ENCODE measurements around the gene GPC5. TPM values are rescaled to one million over a fixed set of nuclear protein-coding genes. Genes with fewer than 3 reads are reported as not detected.
"Not testable (repeated sequence)": the region's sequence is repeated elsewhere in the genome, so short reads cannot be mapped to it uniquely, and the experiment has no call there.

The GPC5 gene
- total RNA-seq, 4 donors from 2014 or later = 0.24 to 30.8 (median 1.8) TPM; not detected in 1

- peaks cover 0 to 4% of the 10 kb centered on the region in 2 donors for H3K27me3 ChIP-seq
- H3K4me3 ChIP-seq = no peak overlapping the region
- no peak overlapping the region for H3K27ac ChIP-seq
- intact Hi-C loops (cut with DNase I; ENCODE audit: low total_unique reads) = no loop called here
- DNase-seq = no peak
- TF ChIP-seq CTCF (IDR thresholded peaks at IDR 0.05) (no peak), POLR2A (IDR thresholded peaks at IDR 0.05) (no peak)
- no peaks in the 10 kb centered on the region for H3K9me3 ChIP-seq
- H3K4me1 ChIP-seq = no peaks in the 10 kb centered on the region
- H3K36me3 ChIP-seq = no peaks in the 10 kb centered on the region
These were observed 270.6 kb downstream of the GPC5 start for GRCh38 chr13:91668866-91669495.

- H3K36me3 ChIP-seq; H3K27ac ChIP-seq; intact Hi-C loops (cut with DNase I; ENCODE audit: low total_unique reads); H3K4me1 ChIP-seq; H3K27me3 ChIP-seq; H3K4me3 ChIP-seq; DNase-seq; H3K9me3 ChIP-seq: not testable (repeated sequence)
These were observed 275.9 kb downstream of the GPC5 start for GRCh38 chr13:91674347-91674746.

GRCh38 chr13:91684746-91685145 lies 286.3 kb downstream of the GPC5 start:
- no peaks in the 10 kb centered on the region for H3K4me1 ChIP-seq
- intact Hi-C loops (cut with DNase I; ENCODE audit: low total_unique reads) = no loop called here
- no peaks in the 10 kb centered on the region for H3K27me3 ChIP-seq
- TF ChIP-seq POLR2A (IDR thresholded peaks at IDR 0.05) (no peak), CTCF (IDR thresholded peaks at IDR 0.05) (no peak)
- no peak for DNase-seq
- H3K4me3 ChIP-seq = no peak overlapping the region
- no peaks in the 10 kb centered on the region for H3K36me3 ChIP-seq
- H3K27ac ChIP-seq = no peak overlapping the region
- H3K9me3 ChIP-seq = no peaks in the 10 kb centered on the region

- H3K27ac ChIP-seq = no peak overlapping the region
- no peaks in the 10 kb centered on the region for H3K27me3 ChIP-seq
- no peaks in the 10 kb centered on the region for H3K9me3 ChIP-seq
- DNase-seq = no peak
- TF ChIP-seq CTCF (IDR thresholded peaks at IDR 0.05) = no peak
- no peak for TF ChIP-seq POLR2A (IDR thresholded peaks at IDR 0.05)
- H3K4me3 ChIP-seq = no peak overlapping the region
- no peaks in the 10 kb centered on the region for H3K4me1 ChIP-seq
- intact Hi-C loops (cut with DNase I; ENCODE audit: low total_unique reads) = no loop called here
- H3K36me3 ChIP-seq = no peaks in the 10 kb centered on the region
These were observed 292.5 kb downstream of the GPC5 start for GRCh38 chr13:91690944-91691343.

- DNase-seq = no peak
- Histone ChIP-seq H3K9me3 (no peaks in the 10 kb centered on the region), H3K27ac (no peak overlapping the region), H3K36me3 (no peaks in the 10 kb centered on the region), H3K4me3 (no peak overlapping the region), H3K27me3 (no peaks in the 10 kb centered on the region), H3K4me1 (no peaks in the 10 kb centered on the region)
- intact Hi-C loops (cut with DNase I; ENCODE audit: low total_unique reads) = no loop called here
- TF ChIP-seq POLR2A (IDR thresholded peaks at IDR 0.05) (no peak), CTCF (IDR thresholded peaks at IDR 0.05) (no peak)
These were observed 295.0 kb downstream of the GPC5 start for GRCh38 chr13:91693466-91693865.

- no peak for TF ChIP-seq CTCF (IDR thresholded peaks at IDR 0.05)
- TF ChIP-seq POLR2A (IDR thresholded peaks at IDR 0.05) = no peak
- H3K36me3 ChIP-seq = no peaks in the 10 kb centered on the region
- no peaks in the 10 kb centered on the region for H3K9me3 ChIP-seq
- intact Hi-C loops (cut with DNase I; ENCODE audit: low total_unique reads) = no loop called here
- H3K4me1 ChIP-seq = no peaks in the 10 kb centered on the region
- no peak overlapping the region for H3K27ac ChIP-seq
- no peak for DNase-seq
- no peaks in the 10 kb centered on the region for H3K27me3 ChIP-seq
- no peak overlapping the region for H3K4me3 ChIP-seq
These were observed 299.9 kb downstream of the GPC5 start for GRCh38 chr13:91698308-91698707.

Data from uterus (tissue), 4 donors.